HepG2 (cell line): Measurements from ENCODE around the gene GLIS1. TPM values are rescaled to one million over a fixed set of nuclear protein-coding genes. Genes with fewer than 3 reads are reported as not detected.

ENCODE experiments used
- ATAC-seq: fragments of 200-7000 bp; cut with Tn5 transposase; 3 replicates; pipeline ENCODE4 v1.9.1; 2020; ENCODE audit warnings: mild to moderate bottlenecking, moderate library complexity
- BruUV-seq: library from RNA; stranded (reverse); fragments of 400-500 nt; replicated peaks from 2 replicates; lab custom pipeline; 2021; lab: Mats Ljungman, UMichigan
- CTCF ChIA-PET: fragments of 300-600 bp; formaldehyde crosslinking; extraction: SDS; loops from one replicate; lab custom pipeline; 2021; ENCODE audit warnings: low total read pairs, inconsistent platforms, low intra/inter-chr PET ratio; lab: Yijun Ruan, JAX
- POLR2A ChIA-PET: fragments of 350-600 bp; sonication (Branson Sonifier 250); formaldehyde crosslinking; loops from one replicate; lab custom pipeline; 2020; ENCODE audit warnings: antibody characterized with exemption, inconsistent platforms; lab: Yijun Ruan, JAX
- DNase-seq: peaks from one replicate; pipeline ENCODE4 v3.0.0-alpha.2; 2015; ENCODE audit warnings: low spot score
- FAIRE-seq: peaks from 3 replicates; lab custom pipeline; 2011; peaks lifted over from hg19 to GRCh38; lab: Jason Lieb, UNC
- H2AFZ ChIP-seq: one replicate; pipeline ENCODE4 v1.6.1; 2011; ENCODE audit warnings: low read length, inconsistent platforms
- H3K27ac ChIP-seq: fragments of 300-600 bp; 3 replicates; pipeline ENCODE4 v1.8.0; 2011; ENCODE audit warnings: mixed run types, mild to moderate bottlenecking, mixed read lengths, low read length, inconsistent platforms; ENCODE audit not compliant: insufficient read depth; ENCODE audit errors: extremely low read length
- H3K27me3 ChIP-seq, 2 experiments: fragments of 200-600 bp in 1 of 2; 2 replicates in 1 of 2; 3 replicates in 1 of 2; pipeline versions ENCODE4 v1.6.0 to v1.8.0; 2011; ENCODE audit warnings: low read length in 2 of 2, mild to moderate bottlenecking in 2 of 2, moderate library complexity in 2 of 2, inconsistent platforms in 1 of 2; ENCODE audit not compliant: insufficient read depth in 2 of 2, control insufficient read depth in 1 of 2
- H3K36me3 ChIP-seq, 2 experiments: fragments of 200-600 bp in 1 of 2; replicated peaks in 1 of 2; 2 replicates in 1 of 2; 3 replicates in 1 of 2; pipeline versions ENCODE4 v1.5.1 to v1.8.0; 2011; ENCODE audit warnings: low read length in 2 of 2, inconsistent platforms in 1 of 2; ENCODE audit not compliant: insufficient read depth in 2 of 2, control insufficient read depth in 1 of 2
- H3K4me1 ChIP-seq: 2 replicates; pipeline ENCODE4 v1.5.1; 2012; ENCODE audit warnings: low read length, inconsistent platforms; ENCODE audit not compliant: insufficient read depth
- H3K4me2 ChIP-seq: 2 replicates; pipeline ENCODE4 v1.6.0; 2011; ENCODE audit warnings: low read depth, low read length, inconsistent platforms
- H3K4me3 ChIP-seq, 3 experiments: fragments of 200-600 bp in 1 of 3; sonication (generic), shearing (Covaris generic) in 1 of 3; replicated peaks in 1 of 3; 2 replicates each; pipeline ENCODE4 v1.5.1; 2011 to 2016; ENCODE audit warnings: low read length in 3 of 3, inconsistent platforms in 2 of 3, low read depth in 2 of 3, mild to moderate bottlenecking in 2 of 3, control low read depth in 1 of 3, mixed read lengths in 1 of 3; ENCODE audit not compliant: insufficient read depth in 1 of 3
- H3K79me2 ChIP-seq: one replicate; pipeline ENCODE4 v1.6.1; 2011; ENCODE audit warnings: low read length, inconsistent platforms; ENCODE audit not compliant: insufficient read depth
- H3K9ac ChIP-seq: 2 replicates; pipeline ENCODE4 v1.6.0; 2011; ENCODE audit warnings: mild to moderate bottlenecking, low read depth, low read length, inconsistent platforms; ENCODE audit not compliant: insufficient read depth
- H3K9me3 ChIP-seq: 2 replicates; pipeline ENCODE4 v1.5.1; 2012; ENCODE audit warnings: mild to moderate bottlenecking, low read length
- H4K20me1 ChIP-seq: 2 replicates; pipeline ENCODE4 v1.6.0; 2011; ENCODE audit warnings: inconsistent platforms, mild to moderate bottlenecking, low read length, moderate library complexity; ENCODE audit not compliant: insufficient read depth
- CENPT ChIP-seq: sonication (generic); formaldehyde crosslinking; IDR thresholded peaks from 2 replicates; pipeline ENCODE4 v1.8.0; 2022; ENCODE audit warnings: low read depth, mild to moderate bottlenecking, moderate library complexity, missing genetic modification reagents
- ETV5 ChIP-seq: IDR thresholded peaks from 2 replicates; pipeline ENCODE4 v1.6.1; 2018; ENCODE audit warnings: missing biosample characterization, missing genetic modification reagents, inconsistent platforms, borderline replicate concordance
- JARID2 ChIP-seq: sonication (generic); formaldehyde crosslinking; IDR thresholded peaks from 2 replicates; pipeline ENCODE4 v1.8.1; 2023; ENCODE audit warnings: missing genetic modification reagents, inconsistent platforms; ENCODE audit not compliant: insufficient replicate concordance
- SOX6 ChIP-seq, 2 experiments: fragments of 450-650 bp in 1 of 2; sonication (generic) in 1 of 2; formaldehyde crosslinking in 1 of 2; IDR thresholded peaks; 2 replicates each; pipeline versions ENCODE4 v1.4.0 to v1.6.1; 2017 to 2020; ENCODE audit warnings: antibody characterized with exemption in 1 of 2, mild to moderate bottlenecking in 1 of 2, missing genetic modification reagents in 1 of 2
- SP2 ChIP-seq: sonication (generic); formaldehyde crosslinking; IDR thresholded peaks from 2 replicates; pipeline ENCODE4 v1.5.1; 2020; ENCODE audit warnings: mild to moderate bottlenecking, missing genetic modification reagents
- STAG1 ChIP-seq: sonication (generic); formaldehyde crosslinking; IDR thresholded peaks from 2 replicates; pipeline ENCODE4 v1.4.0; 2020; ENCODE audit warnings: missing genetic modification reagents
- ZFP90 ChIP-seq: sonication (generic); formaldehyde crosslinking; IDR thresholded peaks from 2 replicates; pipeline ENCODE4 v1.8.0; 2022; ENCODE audit warnings: missing genetic modification reagents, mild to moderate bottlenecking, inconsistent platforms, borderline replicate concordance
- ZNF138 ChIP-seq: sonication (generic); formaldehyde crosslinking; IDR thresholded peaks from 2 replicates; pipeline ENCODE4 v1.5.0; 2020; ENCODE audit warnings: mild to moderate bottlenecking, low read depth, missing genetic modification reagents
- ZNF180 ChIP-seq: sonication (generic); formaldehyde crosslinking; IDR thresholded peaks from 2 replicates; pipeline ENCODE4 v1.4.0; 2020; ENCODE audit warnings: low read depth, missing genetic modification reagents, borderline replicate concordance
- ZNF234 ChIP-seq: sonication (generic); formaldehyde crosslinking; conservative IDR thresholded peaks from 2 replicates; pipeline ENCODE4 v1.5.1; 2020; ENCODE audit warnings: mild to moderate bottlenecking, missing genetic modification reagents
- ZNF432 ChIP-seq: sonication (generic); formaldehyde crosslinking; IDR thresholded peaks from 2 replicates; pipeline ENCODE4 v1.5.0; 2020; ENCODE audit warnings: missing genetic modification reagents, mild to moderate bottlenecking, borderline replicate concordance
- ZNF496 ChIP-seq: sonication (generic); formaldehyde crosslinking; IDR thresholded peaks from 2 replicates; pipeline ENCODE4 v1.8.1; 2023; ENCODE audit warnings: mild to moderate bottlenecking, moderate library complexity, missing genetic modification reagents; ENCODE audit not compliant: insufficient replicate concordance
- ZNF747 ChIP-seq: sonication (generic); formaldehyde crosslinking; IDR thresholded peaks from 2 replicates; pipeline ENCODE4 v1.8.1; 2023; ENCODE audit warnings: missing genetic modification reagents, mild to moderate bottlenecking, borderline replicate concordance
- WGBS: methylation state at CpG from one replicate; pipeline ENCODE4 v1.1.6; 2017; ENCODE audit warnings: low lambda C conversion rate; 5-methylcytosine and 5-hydroxymethylcytosine counted together
- in situ Hi-C: cut with HindIII; loops from 2 replicates; pipeline ENCODE4 v1.10.0; 2017; ENCODE audit warnings: low pct_unique_long_range_greater_than_20kb; ENCODE audit not compliant: extremely low pct_ligation_motif_present
- intact Hi-C: fragments of 100-400 bp; cut with micrococcal nuclease; formaldehyde crosslinking; loops from one replicate; pipeline ENCODE4 v1.10.0; 2022; ENCODE audit not compliant: unreplicated experiment
- polyA plus RNA-seq, 8 experiments: library from polyadenylated mRNA; depleted of rRNA in 3 of 8; stranded (reverse) in 7 of 8; unstranded in 1 of 8; fragments of >200 nt; fragmentation: Illumina TruSeq in 4 of 8; extraction: Trizol in 4 of 8; gene quantifications; 2 replicates each; pipeline versions ENCODE4 v1.2.1 to v1.2.3, GENCODE V29; 2011 to 2016; ENCODE audit warnings: low read depth in 4 of 8, missing spikeins in 1 of 8, mixed read lengths in 1 of 8; ENCODE audit not compliant: insufficient read depth in 1 of 8
- total RNA-seq, 5 experiments: library from RNA; depleted of rRNA; stranded (reverse); fragments of >200 nt; fragmentation: Illumina TruSeq; extraction: Trizol; gene quantifications; 2 replicates each; pipeline ENCODE4 v1.2.3, GENCODE V29; 2016; ENCODE audit warnings: low read depth in 1 of 5
- TF ChIP-seq, protein P1 (sequence below): sonication (generic); formaldehyde crosslinking; IDR thresholded peaks from 2 replicates; pipeline ENCODE4 v1.4.0; 2020; ENCODE audit warnings: missing genetic modification reagents
- TF ChIP-seq, protein P2 (sequence below): sonication (generic); formaldehyde crosslinking; IDR thresholded peaks from 2 replicates; pipeline ENCODE4 v1.4.0; 2020; ENCODE audit warnings: mild to moderate bottlenecking, missing genetic modification reagents
- TF ChIP-seq, protein P3 (sequence below): sonication (generic); formaldehyde crosslinking; IDR thresholded peaks from 2 replicates; pipeline ENCODE4 v1.8.1; 2023; ENCODE audit warnings: missing genetic modification reagents, mild to moderate bottlenecking, borderline replicate concordance
- TF ChIP-seq, protein P4 (sequence below): sonication (generic); formaldehyde crosslinking; IDR thresholded peaks from 2 replicates; pipeline ENCODE4 v1.5.0; 2020; ENCODE audit warnings: missing genetic modification reagents, mild to moderate bottlenecking, borderline replicate concordance
- TF ChIP-seq, protein P5 (sequence below): sonication (generic); formaldehyde crosslinking; IDR thresholded peaks from 2 replicates; pipeline ENCODE4 v1.5.0; 2020; ENCODE audit warnings: mild to moderate bottlenecking, missing genetic modification reagents

GLIS1 gene
- total and polyA plus RNA-seq, 2 of the 13 experiments (the other 11 are each of a cell fraction or from before 2014, with no cell fraction given) = 0.03 TPM; not detected in 1

DNA sequence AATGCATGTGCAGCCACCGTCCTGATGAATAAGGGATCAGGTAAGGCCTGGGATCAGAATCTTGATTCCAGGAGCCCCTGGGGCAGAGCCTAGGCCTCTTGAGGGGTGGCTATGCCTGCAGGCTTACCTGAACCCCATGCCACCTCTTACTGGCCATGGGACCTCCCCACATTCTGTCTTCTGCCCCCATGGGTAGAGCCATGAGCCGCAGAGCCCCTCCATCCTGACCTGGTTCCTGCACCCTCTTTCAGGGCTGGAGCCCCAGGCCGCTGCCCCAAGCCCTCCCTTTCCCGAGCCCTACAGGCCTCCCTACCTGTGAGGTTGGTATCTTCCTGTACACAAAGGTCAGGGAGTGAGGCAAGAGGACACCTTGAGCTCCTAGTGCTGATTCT is 159.0 kb downstream of the GLIS1 start:
- Histone ChIP-seq H2AFZ (no peak overlapping the region), H3K4me3 (no peak overlapping the region), H3K27ac (no peak overlapping the region), H3K4me1 (no peaks in the 10 kb centered on the region), H3K36me3 (no peaks in the 10 kb centered on the region), H3K79me2 (no peaks in the 10 kb centered on the region), H3K4me2 (no peak overlapping the region), H4K20me1 (no peaks in the 10 kb centered on the region), H3K9ac (no peak overlapping the region), H3K27me3 (peaks cover 10 to 44% of the 10 kb centered on the region in 2 experiments; a peak in 4 of 5 replicates), H3K9me3 (no peaks in the 10 kb centered on the region)
- no peak for TF ChIP-seq CENPT (CRISPR knock-in tag)
- TF ChIP-seq JARID2 = no peak
- TF ChIP-seq, protein P1, sequence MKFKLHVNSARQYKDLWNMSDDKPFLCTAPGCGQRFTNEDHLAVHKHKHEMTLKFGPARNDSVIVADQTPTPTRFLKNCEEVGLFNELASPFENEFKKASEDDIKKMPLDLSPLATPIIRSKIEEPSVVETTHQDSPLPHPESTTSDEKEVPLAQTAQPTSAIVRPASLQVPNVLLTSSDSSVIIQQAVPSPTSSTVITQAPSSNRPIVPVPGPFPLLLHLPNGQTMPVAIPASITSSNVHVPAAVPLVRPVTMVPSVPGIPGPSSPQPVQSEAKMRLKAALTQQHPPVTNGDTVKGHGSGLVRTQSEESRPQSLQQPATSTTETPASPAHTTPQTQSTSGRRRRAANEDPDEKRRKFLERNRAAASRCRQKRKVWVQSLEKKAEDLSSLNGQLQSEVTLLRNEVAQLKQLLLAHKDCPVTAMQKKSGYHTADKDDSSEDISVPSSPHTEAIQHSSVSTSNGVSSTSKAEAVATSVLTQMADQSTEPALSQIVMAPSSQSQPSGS (CRISPR knock-in tag) = no peak
- no peak for TF ChIP-seq ZNF234 (CRISPR knock-in tag)
- TF ChIP-seq, protein P2, sequence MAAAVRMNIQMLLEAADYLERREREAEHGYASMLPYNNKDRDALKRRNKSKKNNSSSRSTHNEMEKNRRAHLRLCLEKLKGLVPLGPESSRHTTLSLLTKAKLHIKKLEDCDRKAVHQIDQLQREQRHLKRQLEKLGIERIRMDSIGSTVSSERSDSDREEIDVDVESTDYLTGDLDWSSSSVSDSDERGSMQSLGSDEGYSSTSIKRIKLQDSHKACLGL (CRISPR knock-in tag) = no peak
- TF ChIP-seq ZNF138 = no peak
- TF ChIP-seq SP2 (CRISPR knock-in tag) = no peak
- TF ChIP-seq ZNF432 (CRISPR knock-in tag) = no peak
- TF ChIP-seq, protein P3, sequence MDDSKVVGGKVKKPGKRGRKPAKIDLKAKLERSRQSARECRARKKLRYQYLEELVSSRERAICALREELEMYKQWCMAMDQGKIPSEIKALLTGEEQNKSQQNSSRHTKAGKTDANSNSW (CRISPR knock-in tag) = no peak
- no peak for TF ChIP-seq ETV5 (CRISPR knock-in tag)
- TF ChIP-seq SOX6 (IDR thresholded peaks at IDR 0.05) = no peak
- no peak for TF ChIP-seq SOX6 (CRISPR knock-in tag; IDR thresholded peaks at IDR 0.05)
- no peak for TF ChIP-seq ZNF180
- no peak for TF ChIP-seq ZNF747 (CRISPR knock-in tag)
- no peak for TF ChIP-seq STAG1 (CRISPR knock-in tag)
- TF ChIP-seq, protein P4, sequence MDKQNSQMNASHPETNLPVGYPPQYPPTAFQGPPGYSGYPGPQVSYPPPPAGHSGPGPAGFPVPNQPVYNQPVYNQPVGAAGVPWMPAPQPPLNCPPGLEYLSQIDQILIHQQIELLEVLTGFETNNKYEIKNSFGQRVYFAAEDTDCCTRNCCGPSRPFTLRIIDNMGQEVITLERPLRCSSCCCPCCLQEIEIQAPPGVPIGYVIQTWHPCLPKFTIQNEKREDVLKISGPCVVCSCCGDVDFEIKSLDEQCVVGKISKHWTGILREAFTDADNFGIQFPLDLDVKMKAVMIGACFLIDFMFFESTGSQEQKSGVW (CRISPR knock-in tag) = no peak
- TF ChIP-seq, protein P5, sequence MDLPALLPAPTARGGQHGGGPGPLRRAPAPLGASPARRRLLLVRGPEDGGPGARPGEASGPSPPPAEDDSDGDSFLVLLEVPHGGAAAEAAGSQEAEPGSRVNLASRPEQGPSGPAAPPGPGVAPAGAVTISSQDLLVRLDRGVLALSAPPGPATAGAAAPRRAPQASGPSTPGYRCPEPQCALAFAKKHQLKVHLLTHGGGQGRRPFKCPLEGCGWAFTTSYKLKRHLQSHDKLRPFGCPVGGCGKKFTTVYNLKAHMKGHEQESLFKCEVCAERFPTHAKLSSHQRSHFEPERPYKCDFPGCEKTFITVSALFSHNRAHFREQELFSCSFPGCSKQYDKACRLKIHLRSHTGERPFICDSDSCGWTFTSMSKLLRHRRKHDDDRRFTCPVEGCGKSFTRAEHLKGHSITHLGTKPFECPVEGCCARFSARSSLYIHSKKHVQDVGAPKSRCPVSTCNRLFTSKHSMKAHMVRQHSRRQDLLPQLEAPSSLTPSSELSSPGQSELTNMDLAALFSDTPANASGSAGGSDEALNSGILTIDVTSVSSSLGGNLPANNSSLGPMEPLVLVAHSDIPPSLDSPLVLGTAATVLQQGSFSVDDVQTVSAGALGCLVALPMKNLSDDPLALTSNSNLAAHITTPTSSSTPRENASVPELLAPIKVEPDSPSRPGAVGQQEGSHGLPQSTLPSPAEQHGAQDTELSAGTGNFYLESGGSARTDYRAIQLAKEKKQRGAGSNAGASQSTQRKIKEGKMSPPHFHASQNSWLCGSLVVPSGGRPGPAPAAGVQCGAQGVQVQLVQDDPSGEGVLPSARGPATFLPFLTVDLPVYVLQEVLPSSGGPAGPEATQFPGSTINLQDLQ = no peak
- TF ChIP-seq ZNF496 (CRISPR knock-in tag) = no peak
- TF ChIP-seq ZFP90 (CRISPR knock-in tag) = no peak
- DNase-seq (no peak), ATAC-seq (no peak), FAIRE-seq (no peak)
- WGBS = 13% methylated on average over 4 of the region's 4 CpGs
- ChIA-PET POLR2A (no interaction called here), CTCF (no interaction called here)
- no TSS peak for BruUV-seq
- in situ Hi-C loops (no loop called here), intact Hi-C loops (no loop called here)
